HFFc6 (cell line): ENCODE results near the gene CLEC3A. TPM values are rescaled to one million over a fixed set of nuclear protein-coding genes. Genes with fewer than 3 reads are reported as not detected.

ENCODE experiments used
- DNase-seq: peaks from one replicate; pipeline ENCODE4 v3.0.0-alpha.2; 2018
- H3K27ac Mint-ChIP-seq: 2 replicates; pipeline ENCODE4 v1.8.0; 2020; ENCODE audit warnings: mild to moderate bottlenecking, mixed read lengths
- H3K27me3 Mint-ChIP-seq: 2 replicates; pipeline ENCODE4 v1.8.0; 2021; ENCODE audit warnings: mild to moderate bottlenecking, moderate library complexity, mixed read lengths; ENCODE audit not compliant: insufficient read depth
- H3K36me3 Mint-ChIP-seq: 2 replicates; pipeline ENCODE4 v1.8.0; 2021; ENCODE audit warnings: low read depth, mixed read lengths
- H3K4me1 Mint-ChIP-seq: 2 replicates; pipeline ENCODE4 v1.8.0; 2020; ENCODE audit warnings: low read depth, mixed read lengths
- H3K4me3 Mint-ChIP-seq: 2 replicates; pipeline ENCODE4 v1.8.0; 2020; ENCODE audit warnings: mild to moderate bottlenecking, moderate library complexity, mixed read lengths
- H3K9me3 Mint-ChIP-seq: 2 replicates; pipeline ENCODE4 v1.8.0; 2020; ENCODE audit warnings: mild to moderate bottlenecking, mixed read lengths
- total RNA-seq, 6 experiments: library from RNA; stranded (reverse); fragmentation: NEBNext Ultra II Directional; extraction: Animal tissue kit (Norgen Biotek cat#: 25700); gene quantifications; 2 replicates in 1 of 6; 3 replicates in 5 of 6; pipeline ENCODE4 v1.2.3, GENCODE V29; 2021
- TF ChIP-seq, protein P1 (sequence below): fragments of 200-600 bp; sonication (generic); IDR thresholded peaks from 2 replicates; pipeline ENCODE4 v1.5.0; 2021; ENCODE audit warnings: antibody characterized with exemption, mild to moderate bottlenecking

CLEC3A gene
- total RNA-seq, 6 experiments from 2014 or later = not detected

DNA sequence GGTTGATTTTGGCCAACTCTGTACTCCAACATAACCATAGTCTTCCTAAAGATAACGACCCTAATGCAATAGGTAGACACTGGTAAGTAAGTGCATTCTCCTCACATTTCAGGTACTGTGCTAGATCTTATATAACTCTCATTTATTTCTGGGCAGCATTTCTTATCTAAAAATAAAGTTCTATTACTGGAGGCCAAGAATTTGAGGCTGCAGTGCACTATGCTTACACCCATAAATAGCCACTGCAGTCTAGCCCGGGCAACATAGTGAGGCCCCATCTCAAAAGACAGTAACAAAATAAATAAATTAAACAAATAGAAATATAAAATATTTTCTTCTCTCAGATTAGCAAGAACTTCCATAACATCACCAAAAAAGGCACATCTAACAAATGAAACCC lies 12.7 kb downstream of the CLEC3A start:
- TF ChIP-seq, protein P1, sequence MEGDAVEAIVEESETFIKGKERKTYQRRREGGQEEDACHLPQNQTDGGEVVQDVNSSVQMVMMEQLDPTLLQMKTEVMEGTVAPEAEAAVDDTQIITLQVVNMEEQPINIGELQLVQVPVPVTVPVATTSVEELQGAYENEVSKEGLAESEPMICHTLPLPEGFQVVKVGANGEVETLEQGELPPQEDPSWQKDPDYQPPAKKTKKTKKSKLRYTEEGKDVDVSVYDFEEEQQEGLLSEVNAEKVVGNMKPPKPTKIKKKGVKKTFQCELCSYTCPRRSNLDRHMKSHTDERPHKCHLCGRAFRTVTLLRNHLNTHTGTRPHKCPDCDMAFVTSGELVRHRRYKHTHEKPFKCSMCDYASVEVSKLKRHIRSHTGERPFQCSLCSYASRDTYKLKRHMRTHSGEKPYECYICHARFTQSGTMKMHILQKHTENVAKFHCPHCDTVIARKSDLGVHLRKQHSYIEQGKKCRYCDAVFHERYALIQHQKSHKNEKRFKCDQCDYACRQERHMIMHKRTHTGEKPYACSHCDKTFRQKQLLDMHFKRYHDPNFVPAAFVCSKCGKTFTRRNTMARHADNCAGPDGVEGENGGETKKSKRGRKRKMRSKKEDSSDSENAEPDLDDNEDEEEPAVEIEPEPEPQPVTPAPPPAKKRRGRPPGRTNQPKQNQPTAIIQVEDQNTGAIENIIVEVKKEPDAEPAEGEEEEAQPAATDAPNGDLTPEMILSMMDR = no peak
- Mint-ChIP-seq H3K27ac (no peak overlapping the region), H3K9me3 (peaks cover 35% of the 10 kb centered on the region), H3K36me3 (no peaks in the 10 kb centered on the region), H3K4me3 (no peak overlapping the region), H3K4me1 (no peaks in the 10 kb centered on the region), H3K27me3 (no peaks in the 10 kb centered on the region)
- no peak for DNase-seq

DNA sequence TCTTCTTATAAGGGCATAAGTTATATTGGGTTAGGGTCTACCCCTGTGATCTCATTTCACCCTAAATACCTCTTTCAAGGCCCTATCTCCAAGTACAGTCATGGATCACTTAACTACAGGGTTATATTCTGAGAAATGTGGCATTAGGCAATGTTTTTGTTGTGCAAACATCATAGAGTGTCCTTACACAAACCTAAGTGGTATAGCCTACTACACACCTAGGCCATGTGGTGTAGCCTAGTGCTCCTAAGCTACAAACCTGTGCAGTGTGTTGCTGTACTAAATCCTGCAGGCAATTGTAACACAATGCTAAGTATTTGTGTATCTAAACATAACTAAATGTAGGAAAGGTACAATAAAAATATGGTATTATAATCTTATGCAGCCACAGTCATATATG lies 18.0 kb downstream of the CLEC3A start:
- TF ChIP-seq, protein P1 = no peak
- Mint-ChIP-seq H3K36me3 (no peaks in the 10 kb centered on the region), H3K27me3 (no peaks in the 10 kb centered on the region), H3K9me3 (peaks cover 16% of the 10 kb centered on the region), H3K4me1 (no peaks in the 10 kb centered on the region), H3K4me3 (no peak overlapping the region), H3K27ac (no peak overlapping the region)
- DNase-seq = no peak

DNA sequence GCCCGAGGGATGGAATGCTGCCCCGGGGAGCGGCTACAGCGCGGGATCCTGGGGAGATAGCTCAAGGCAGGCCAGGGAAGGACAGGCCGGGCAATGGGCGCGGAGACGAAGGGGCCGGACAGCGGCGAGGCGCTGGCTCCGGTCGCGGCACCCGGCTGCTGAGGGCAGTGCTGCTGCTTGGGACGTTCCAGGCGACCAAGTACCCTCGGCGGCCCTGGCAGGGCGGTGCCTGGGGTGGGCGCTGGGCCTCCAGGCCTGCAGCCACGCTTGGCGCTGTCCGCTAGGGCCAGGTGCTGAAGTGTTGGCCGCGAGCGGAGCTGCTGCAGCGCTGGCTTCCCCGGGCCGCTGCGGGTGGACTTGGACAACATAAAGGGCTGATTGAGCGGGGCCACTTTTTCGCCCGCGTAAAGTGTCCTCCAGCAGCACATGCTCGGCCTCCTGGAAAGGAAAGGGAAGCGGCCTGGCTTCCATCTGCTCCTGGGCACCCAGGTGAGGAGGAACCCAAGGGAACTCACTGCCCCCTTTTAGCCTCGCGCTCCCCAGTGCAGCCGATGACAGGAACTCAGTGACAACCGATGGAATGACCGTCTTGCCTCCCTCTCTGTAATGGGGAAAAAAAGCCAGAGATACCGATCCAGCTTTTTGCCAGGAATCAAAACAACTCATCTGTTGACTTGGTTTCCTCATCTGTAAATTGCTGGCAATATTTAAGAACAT lies 23.7 kb downstream of the CLEC3A start:
- no peak overlapping the region for H3K4me3 Mint-ChIP-seq
- no peaks in the 10 kb centered on the region for H3K4me1 Mint-ChIP-seq
- no peaks in the 10 kb centered on the region; the same call in 1 of the 2 replicates for H3K27me3 Mint-ChIP-seq
- no peak overlapping the region for H3K27ac Mint-ChIP-seq
- no peak for DNase-seq
- TF ChIP-seq, protein P1 = no peak
- H3K36me3 Mint-ChIP-seq = no peaks in the 10 kb centered on the region; the same call in 1 of the 2 replicates
- peaks cover 18% of the 10 kb centered on the region for H3K9me3 Mint-ChIP-seq

DNA sequence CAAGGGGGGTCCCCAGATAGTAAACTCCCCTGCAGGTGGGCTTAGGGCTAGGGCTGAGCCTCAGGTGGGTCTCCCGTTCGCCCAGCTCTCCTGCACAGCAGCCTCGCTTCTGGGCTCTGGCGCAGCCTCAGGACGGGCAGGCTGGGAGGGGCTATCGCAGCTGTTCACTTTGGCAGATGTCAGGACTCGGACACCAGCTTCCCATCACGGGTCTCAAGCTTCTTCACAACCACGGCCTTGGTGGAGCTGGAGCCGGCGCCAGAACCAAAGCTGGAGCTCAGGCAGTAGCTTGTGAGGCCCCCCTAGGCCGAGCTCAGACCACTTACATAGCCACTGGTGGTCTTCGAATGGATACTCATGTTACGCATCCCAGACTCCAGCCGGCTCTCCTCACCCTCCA lies 26.0 kb downstream of the CLEC3A start:
- H3K36me3 Mint-ChIP-seq = no peaks in the 10 kb centered on the region; the same call in 1 of the 2 replicates
- peaks cover 25% of the 10 kb centered on the region for H3K9me3 Mint-ChIP-seq
- TF ChIP-seq, protein P1 = no peak
- no peak overlapping the region for H3K27ac Mint-ChIP-seq
- no peak for DNase-seq
- H3K4me3 Mint-ChIP-seq = no peak overlapping the region
- H3K27me3 Mint-ChIP-seq = no peaks in the 10 kb centered on the region; the same call in none of the 2 replicates
- no peaks in the 10 kb centered on the region for H3K4me1 Mint-ChIP-seq

DNA sequence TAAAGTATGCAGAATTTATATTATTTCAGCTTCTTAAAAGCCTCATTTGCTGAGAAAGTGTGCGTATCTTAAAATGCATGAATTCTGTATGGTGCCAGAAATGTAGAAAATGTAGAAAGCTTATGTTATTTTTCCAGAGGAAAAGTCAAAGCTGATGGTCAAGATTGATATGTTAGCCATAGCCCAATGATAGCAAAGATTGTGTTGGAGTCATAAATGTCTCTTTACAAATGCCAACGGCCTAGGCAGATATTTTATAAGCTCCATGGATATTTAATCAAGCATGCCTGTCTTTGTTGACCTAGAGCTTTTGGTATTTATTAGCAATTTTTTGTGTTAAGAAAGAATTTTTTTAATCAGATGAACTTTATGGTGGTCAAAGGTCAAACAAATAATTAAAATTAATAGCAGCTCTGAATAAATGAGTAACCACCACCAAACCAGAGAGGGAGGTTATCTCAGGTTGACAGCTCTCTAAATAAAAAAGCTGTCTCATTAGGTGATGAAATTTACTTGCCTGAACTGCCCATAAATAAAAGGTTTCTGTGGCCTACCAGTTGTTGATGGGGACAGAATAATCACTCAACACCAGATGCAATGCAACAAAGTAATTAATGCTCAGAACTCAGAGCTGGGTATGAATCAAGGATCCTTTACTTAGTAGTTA lies 28.5 kb downstream of the CLEC3A start:
- Mint-ChIP-seq H3K9me3 (peaks cover 37% of the 10 kb centered on the region), H3K27ac (no peak overlapping the region), H3K4me3 (no peak overlapping the region), H3K4me1 (no peaks in the 10 kb centered on the region), H3K36me3 (no peaks in the 10 kb centered on the region; the same call in 1 of the 2 replicates), H3K27me3 (no peaks in the 10 kb centered on the region; the same call in none of the 2 replicates)
- TF ChIP-seq, protein P1 = no peak
- no peak for DNase-seq
